Fibroblast of lung (primary cell): Measurements from ENCODE around the gene UPK1B. TPM values are rescaled to one million over a fixed set of nuclear protein-coding genes. Genes with fewer than 3 reads are reported as not detected.

Experiments used
- DNase-seq, 2 donors: peaks; one replicate each; pipeline versions ENCODE4 v3.0.0 to v3.0.0-alpha.2; 2010; ENCODE audit warnings: low read depth in 2 of 2
- H2AFZ ChIP-seq: 2 replicates; pipeline ENCODE4 v1.5.1; 2012; ENCODE audit warnings: low read length, control low read depth, inconsistent platforms
- H3K27ac ChIP-seq: 2 replicates; pipeline ENCODE4 v1.5.1; 2011; ENCODE audit warnings: low read length, control low read depth; ENCODE audit not compliant: insufficient read depth
- H3K27me3 ChIP-seq: 2 replicates; pipeline ENCODE4 v1.5.1; 2011; ENCODE audit warnings: mild to moderate bottlenecking, low read length; ENCODE audit not compliant: control insufficient read depth, insufficient read depth
- H3K36me3 ChIP-seq: 2 replicates; pipeline ENCODE4 v1.5.1; 2011; ENCODE audit warnings: low read length; ENCODE audit not compliant: control insufficient read depth, insufficient read depth
- H3K4me1 ChIP-seq: 2 replicates; pipeline ENCODE4 v1.5.1; 2011; ENCODE audit warnings: low read length; ENCODE audit not compliant: control insufficient read depth, insufficient read depth; ENCODE audit errors: extremely low read depth
- H3K4me2 ChIP-seq: 2 replicates; pipeline ENCODE4 v1.5.1; 2011; ENCODE audit warnings: low read length, control low read depth; ENCODE audit not compliant: insufficient read depth; ENCODE audit errors: extremely low read depth
- H3K4me3 ChIP-seq, 4 experiments: fragments of 200-600 bp in 1 of 4; sonication (generic) in 1 of 4; replicated peaks in 1 of 4; 2 replicates each; pipeline ENCODE4 v1.5.1; 2011 to 2016; ENCODE audit warnings: low read length in 4 of 4, low read depth in 3 of 4, mild to moderate bottlenecking in 3 of 4, control low read depth in 2 of 4, inconsistent platforms in 1 of 4, mixed read lengths in 1 of 4; ENCODE audit not compliant: insufficient read depth in 1 of 4; ENCODE audit errors: control extremely low read depth in 1 of 4
- H3K79me2 ChIP-seq: 2 replicates; pipeline ENCODE4 v1.5.1; 2012; ENCODE audit warnings: mild to moderate bottlenecking, low read length, inconsistent platforms; ENCODE audit not compliant: control insufficient read depth, insufficient read depth
- H3K9ac ChIP-seq: 2 replicates; pipeline ENCODE4 v1.5.1; 2011; ENCODE audit warnings: mild to moderate bottlenecking, low read length, control low read depth; ENCODE audit not compliant: insufficient read depth
- H3K9me3 ChIP-seq: 2 replicates; pipeline ENCODE4 v1.5.1; 2012; ENCODE audit warnings: low read depth, low read length; ENCODE audit not compliant: control insufficient read depth, insufficient read depth
- H4K20me1 ChIP-seq: 2 replicates; pipeline ENCODE4 v1.5.1; 2011; ENCODE audit warnings: low read length; ENCODE audit not compliant: control insufficient read depth, insufficient read depth; ENCODE audit errors: extremely low read depth
- CTCF ChIP-seq, 2 donors: IDR thresholded peaks in 1 of 2; conservative IDR thresholded peaks in 1 of 2; 1 replicate in 1 of 2; 2 replicates in 1 of 2; pipeline ENCODE4 v1.5.1; 2011 to 2012; ENCODE audit warnings: low read length in 2 of 2, control low read depth in 1 of 2, inconsistent platforms in 1 of 2, low read depth in 1 of 2, mild to moderate bottlenecking in 1 of 2
- EZH2 ChIP-seq: IDR thresholded peaks from 2 replicates; pipeline ENCODE4 v1.5.1; 2012; ENCODE audit warnings: low read length, control low read depth, mild to moderate bottlenecking; ENCODE audit errors: missing control alignments
- polyA plus RNA-seq, 2 donors: library from polyadenylated mRNA; depleted of rRNA in 1 of 2; stranded (reverse) in 1 of 2; unstranded in 1 of 2; fragments of >200 nt; gene quantifications; 2 replicates each; pipeline ENCODE4 v1.2.1, GENCODE V29; 2011 to 2012; ENCODE audit warnings: missing spikeins in 1 of 2
- total RNA-seq: library from RNA; depleted of rRNA; stranded (reverse); fragments of >200 nt; gene quantifications from 2 replicates; pipeline ENCODE4 v1.2.1, GENCODE V29; 2014

Gene UPK1B
- total and polyA plus RNA-seq, 2 donors (not counting 1 experiment from before 2014, with no cell fraction given): not detected

GRCh38 chr3:119243712-119244111 lies 70.3 kb downstream of the UPK1B start:
- no peaks in the 10 kb centered on the region for H3K27me3 ChIP-seq
- H3K9me3 ChIP-seq: no peaks in the 10 kb centered on the region
- DNase-seq: no peak
- no peak overlapping the region for H3K9ac ChIP-seq
- H3K4me3 ChIP-seq: no peak overlapping the region
- peaks cover 5% of the 10 kb centered on the region for H3K79me2 ChIP-seq
- no peaks in the 10 kb centered on the region for H3K36me3 ChIP-seq
- H3K27ac ChIP-seq: no peak overlapping the region
- TF ChIP-seq CTCF (conservative IDR thresholded peaks at IDR 0.05 in 1 of 2, IDR thresholded peaks at IDR 0.05 in 1 of 2; ENCODE audit: low read depth in 1 of 2, low read length in 2 of 2) (no peak), EZH2 (no peak)
- no peaks in the 10 kb centered on the region for H4K20me1 ChIP-seq
- H3K4me2 ChIP-seq: no peak overlapping the region
- peaks cover 2% of the 10 kb centered on the region for H3K4me1 ChIP-seq
- no peak overlapping the region for H2AFZ ChIP-seq

- peaks cover 2% of the 10 kb centered on the region for H3K4me1 ChIP-seq
- H3K9me3 ChIP-seq: no peaks in the 10 kb centered on the region
- no peak overlapping the region for H3K4me2 ChIP-seq
- no peak overlapping the region for H3K4me3 ChIP-seq
- peaks cover 5% of the 10 kb centered on the region for H3K27me3 ChIP-seq
- TF ChIP-seq EZH2: no peak
- TF ChIP-seq CTCF (conservative IDR thresholded peaks at IDR 0.05 in 1 of 2, IDR thresholded peaks at IDR 0.05 in 1 of 2; ENCODE audit: low read depth in 1 of 2, low read length in 2 of 2): no peak
- no peaks in the 10 kb centered on the region for H3K36me3 ChIP-seq
- no peak overlapping the region for H3K27ac ChIP-seq
- DNase-seq: no peak
- H2AFZ ChIP-seq: no peak overlapping the region
- H3K9ac ChIP-seq: no peak overlapping the region
- no peaks in the 10 kb centered on the region for H3K79me2 ChIP-seq
- H4K20me1 ChIP-seq: no peaks in the 10 kb centered on the region
Observed at GRCh38 chr3:119245778-119246177, 72.4 kb downstream of the UPK1B start.

Other genes starting within 250 kb of the UPK1B start
- gene IGSF11, start 138.8 kb upstream of the UPK1B start, total RNA-seq: under 0.01 and 0.26 TPM in 2 replicates
- not detected in 2 replicates for gene IGSF11, start 138.8 kb upstream of the UPK1B start, polyA plus RNA-seq
- not detected in 2 replicates for gene TEX55, start 27.4 kb upstream of the UPK1B start, total RNA-seq
- gene TEX55, start 27.4 kb upstream of the UPK1B start, polyA plus RNA-seq: not detected in 2 replicates
- gene B4GALT4, start 67.3 kb downstream of the UPK1B start, total RNA-seq: 16.4 and 19.5 TPM in 2 replicates
- 25.8 and 32.4 TPM in 2 replicates for gene B4GALT4, start 67.3 kb downstream of the UPK1B start, polyA plus RNA-seq
- gene ARHGAP31, start 120.8 kb downstream of the UPK1B start, total RNA-seq: 3.3 and 3.5 TPM in 2 replicates
- gene ARHGAP31, start 120.8 kb downstream of the UPK1B start, polyA plus RNA-seq: 5.1 and 8.1 TPM in 2 replicates